ENCODE measurements around the gene EIF4A2.

DNA sequence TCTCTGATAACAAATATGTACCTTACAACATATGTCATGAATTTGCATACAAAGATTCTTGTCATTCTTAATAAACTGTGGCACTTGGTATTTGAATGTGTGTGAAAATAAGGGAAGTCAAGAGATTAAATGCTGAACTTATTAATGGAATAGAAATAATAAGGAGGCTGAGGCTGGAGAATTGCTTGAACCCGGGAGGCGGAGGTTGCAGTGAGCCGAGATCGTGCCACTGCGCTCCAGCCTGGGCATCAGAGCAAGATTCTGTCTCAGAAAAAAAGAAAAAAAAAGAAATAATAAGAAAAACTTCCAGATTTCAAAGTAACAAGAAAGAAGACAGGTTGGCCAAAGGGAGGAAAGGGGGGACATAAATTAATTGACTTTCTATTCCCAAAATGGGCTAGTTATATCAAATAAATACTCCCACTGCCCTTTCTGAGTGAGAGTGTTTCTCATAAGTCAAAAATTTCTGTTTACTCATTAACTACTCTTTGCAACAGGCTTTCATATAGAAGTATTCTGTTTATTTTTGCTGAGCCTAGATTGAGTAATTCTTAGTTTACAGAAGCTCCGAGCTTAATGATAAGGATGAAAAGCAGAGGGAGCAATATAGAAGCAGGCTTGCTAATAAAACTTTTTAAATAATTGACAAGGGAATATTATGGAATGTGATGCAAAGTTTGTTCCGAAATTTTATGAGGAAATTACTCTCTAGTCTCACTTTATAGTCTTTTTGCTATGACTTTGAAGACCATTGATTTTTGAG is 40.6 kb upstream of the EIF4A2 start:
- TF ChIP-seq, protein P1, sequence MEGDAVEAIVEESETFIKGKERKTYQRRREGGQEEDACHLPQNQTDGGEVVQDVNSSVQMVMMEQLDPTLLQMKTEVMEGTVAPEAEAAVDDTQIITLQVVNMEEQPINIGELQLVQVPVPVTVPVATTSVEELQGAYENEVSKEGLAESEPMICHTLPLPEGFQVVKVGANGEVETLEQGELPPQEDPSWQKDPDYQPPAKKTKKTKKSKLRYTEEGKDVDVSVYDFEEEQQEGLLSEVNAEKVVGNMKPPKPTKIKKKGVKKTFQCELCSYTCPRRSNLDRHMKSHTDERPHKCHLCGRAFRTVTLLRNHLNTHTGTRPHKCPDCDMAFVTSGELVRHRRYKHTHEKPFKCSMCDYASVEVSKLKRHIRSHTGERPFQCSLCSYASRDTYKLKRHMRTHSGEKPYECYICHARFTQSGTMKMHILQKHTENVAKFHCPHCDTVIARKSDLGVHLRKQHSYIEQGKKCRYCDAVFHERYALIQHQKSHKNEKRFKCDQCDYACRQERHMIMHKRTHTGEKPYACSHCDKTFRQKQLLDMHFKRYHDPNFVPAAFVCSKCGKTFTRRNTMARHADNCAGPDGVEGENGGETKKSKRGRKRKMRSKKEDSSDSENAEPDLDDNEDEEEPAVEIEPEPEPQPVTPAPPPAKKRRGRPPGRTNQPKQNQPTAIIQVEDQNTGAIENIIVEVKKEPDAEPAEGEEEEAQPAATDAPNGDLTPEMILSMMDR (conservative IDR thresholded peaks at IDR 0.05; ENCODE audit: low read length): no peak
- no peak for TF ChIP-seq EZH2phosphoT487 (IDR thresholded peaks at IDR 0.05; ENCODE audit: borderline replicate concordance)
